ENCODE results near the gene IFIT5. TPM values are rescaled to one million over a fixed set of nuclear protein-coding genes. Genes with fewer than 3 reads are reported as not detected.

IFIT5 gene
- polyA plus RNA-seq, 3 donors = 3.6 to 9.3 (median 6.1) TPM

GRCh38 chr10:89468191-89468965, 54.0 kb downstream of the IFIT5 start:
- WGBS, 3 donors = 54 to 93% (median 91%) methylated on average over 9 of the region's 9 CpGs
- no peak overlapping the region for H3K27ac ChIP-seq (ENCODE audit: low read depth, low read length)

DNA sequence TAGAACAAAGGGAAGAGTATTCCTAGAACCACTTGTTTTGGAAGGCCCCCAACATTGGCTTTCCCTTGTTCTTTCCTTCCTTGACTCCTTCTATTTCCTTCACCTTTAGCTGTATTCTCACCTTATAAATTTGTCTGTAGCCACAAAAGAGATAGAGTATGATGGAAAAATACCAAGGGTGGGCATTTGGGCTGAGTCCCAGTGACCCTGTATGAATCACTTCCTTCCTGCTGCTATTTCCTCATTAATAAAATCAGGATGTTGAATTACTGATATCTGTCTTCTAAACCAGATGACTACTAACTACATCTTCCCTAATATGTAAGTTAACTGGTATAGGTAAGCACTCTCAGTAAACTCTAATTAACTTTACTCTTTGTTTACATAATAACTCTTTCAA, 55.1 kb downstream of the IFIT5 start:
- no peak overlapping the region for H3K27ac ChIP-seq (ENCODE audit: low read depth, low read length)

Other genes starting within 250 kb of the IFIT5 start
- 10 to 100 TPM in 2 of 3 donors, under 1 TPM in 1; 0.47 to 20.7 (median 12.0) TPM for gene CH25H, start 207.3 kb upstream of the IFIT5 start, polyA plus RNA-seq
- 10 to 100 TPM; 19.2 to 45.2 (median 34.5) TPM for gene LIPA, start 162.8 kb upstream of the IFIT5 start, polyA plus RNA-seq
- gene IFIT2, start 112.5 kb upstream of the IFIT5 start, polyA plus RNA-seq = 1 to 10 TPM; 2.1 to 5.3 (median 2.5) TPM
- gene IFIT3, start 86.6 kb upstream of the IFIT5 start, polyA plus RNA-seq = 10 to 100 TPM in 1 of 3 donors, 1 to 10 TPM in 2; 5.2 to 18.0 (median 9.5) TPM
- not detected for gene IFIT1B, start 36.5 kb upstream of the IFIT5 start, polyA plus RNA-seq
- 10 to 100 TPM in 1 of 3 donors, 1 to 10 TPM in 2; 4.4 to 30.5 (median 5.4) TPM for gene IFIT1, start 21.9 kb upstream of the IFIT5 start, polyA plus RNA-seq
- 10 to 100 TPM in 1 of 3 donors, under 1 TPM in 2; 0.13 to 12.6 (median 0.56) TPM for gene SLC16A12, start 121.0 kb downstream of the IFIT5 start, polyA plus RNA-seq
- gene PANK1, start 230.7 kb downstream of the IFIT5 start, polyA plus RNA-seq = 1 to 10 TPM; 1.4 to 1.7 (median 1.5) TPM